HCT116 (cell line): ENCODE data around the gene RPTOR.

Experiments
- ATF3 ChIP-seq: IDR thresholded peaks from 2 replicates; pipeline ENCODE4 v1.6.1; 2012
- CTCF ChIP-seq, 3 experiments: fragments of 200-600 bp in 1 of 3; sonication (generic) in 1 of 3; IDR thresholded peaks in 2 of 3; conservative IDR thresholded peaks in 1 of 3; 2 replicates each; pipeline ENCODE4 v1.5.1; 2012 to 2017; ENCODE audit warnings: low read depth in 2 of 3, low read length in 2 of 3, antibody characterized with exemption in 1 of 3, borderline replicate concordance in 1 of 3, control low read depth in 1 of 3, mild to moderate bottlenecking in 1 of 3, mixed read lengths in 1 of 3, mixed run types in 1 of 3, moderate library complexity in 1 of 3; ENCODE audit not compliant: insufficient read depth in 1 of 3
- EZH2 ChIP-seq: fragments of 200-600 bp; sonication (generic); IDR thresholded peaks from 2 replicates; pipeline ENCODE4 v1.6.1; 2017; ENCODE audit warnings: antibody characterized with exemption, mixed run types
- EZH2phosphoT487 ChIP-seq: fragments of 200-600 bp; IDR thresholded peaks from 2 replicates; pipeline ENCODE4 v1.6.1; 2018; ENCODE audit warnings: antibody characterized with exemption, borderline replicate concordance
- MAX ChIP-seq: IDR thresholded peaks from 2 replicates; pipeline ENCODE4 v1.6.1; 2012
- POLR2A ChIP-seq: IDR thresholded peaks from 2 replicates; pipeline ENCODE4 v1.7.0; 2011; ENCODE audit warnings: borderline replicate concordance; ENCODE audit not compliant: insufficient read depth, insufficient read length; ENCODE audit errors: extremely low read depth
- POLR2AphosphoS5 ChIP-seq: IDR thresholded peaks from 2 replicates; pipeline ENCODE4 v1.6.1; 2011; ENCODE audit warnings: mild to moderate bottlenecking, low read depth, low read length, moderate library complexity
- REST ChIP-seq: IDR thresholded peaks from 2 replicates; pipeline ENCODE4 v1.6.1; 2012; ENCODE audit warnings: low read depth
- SRF ChIP-seq: IDR thresholded peaks from 2 replicates; pipeline ENCODE4 v1.6.1; 2012; ENCODE audit warnings: low read depth
- YY1 ChIP-seq: IDR thresholded peaks from 2 replicates; pipeline ENCODE4 v1.6.1; 2011; ENCODE audit warnings: low read length, low read depth, moderate library complexity, mild to moderate bottlenecking; ENCODE audit not compliant: insufficient replicate concordance; ENCODE audit errors: extremely low read depth
- ZBTB33 ChIP-seq: IDR thresholded peaks from 2 replicates; pipeline ENCODE4 v1.6.1; 2011; ENCODE audit warnings: mild to moderate bottlenecking, low read length, moderate library complexity; ENCODE audit not compliant: insufficient replicate concordance; ENCODE audit errors: extremely low read depth
- ZNF274 ChIP-seq: fragments of 200-500 bp; sonication (Bioruptor generic); IDR thresholded peaks from 2 replicates; pipeline ENCODE4 v1.6.1; 2014; ENCODE audit warnings: mild to moderate bottlenecking, low read depth, low read length, inconsistent platforms

GRCh38 chr17:80950466-80951120 is 406.0 kb downstream of the RPTOR start:
- TF ChIP-seq REST (no peak), EZH2phosphoT487 (no peak), ZNF274 (no peak), POLR2A (no peak), CTCF (IDR thresholded peaks at IDR 0.05 in 2 of 3, conservative IDR thresholded peaks at IDR 0.05 in 1 of 3; ENCODE audit: borderline replicate concordance in 1 of 3, insufficient read depth in 1 of 3, low read depth in 2 of 3, low read length in 2 of 3) (no peak), YY1 (no peak), POLR2AphosphoS5 (no peak), ATF3 (no peak), EZH2 (no peak), SRF (no peak), MAX (no peak), ZBTB33 (no peak)
